K562 treated with DMSO at 1 percent for 4 hours (cell line): ENCODE results near the gene STK32C. TPM values are rescaled to one million over a fixed set of nuclear protein-coding genes. Genes with fewer than 3 reads are reported as not detected.

Experiments
- total RNA-seq: library from RNA; unstranded; fragments of 300-600 nt; gene quantifications from 2 replicates; pipeline ENCODE4 v1.2.3, GENCODE V29; 2022; ENCODE audit not compliant: insufficient read depth

STK32C gene
- 18.3 and 27.4 TPM in 2 replicates for total RNA-seq

GRCh38 chr10:132307823-132308586 lies at the start of gene STK32C:
TSS of gene STK32C (minus strand) at chr10:132307950. CDS start at chr10:132307833, 117 bp downstream.

DNA sequence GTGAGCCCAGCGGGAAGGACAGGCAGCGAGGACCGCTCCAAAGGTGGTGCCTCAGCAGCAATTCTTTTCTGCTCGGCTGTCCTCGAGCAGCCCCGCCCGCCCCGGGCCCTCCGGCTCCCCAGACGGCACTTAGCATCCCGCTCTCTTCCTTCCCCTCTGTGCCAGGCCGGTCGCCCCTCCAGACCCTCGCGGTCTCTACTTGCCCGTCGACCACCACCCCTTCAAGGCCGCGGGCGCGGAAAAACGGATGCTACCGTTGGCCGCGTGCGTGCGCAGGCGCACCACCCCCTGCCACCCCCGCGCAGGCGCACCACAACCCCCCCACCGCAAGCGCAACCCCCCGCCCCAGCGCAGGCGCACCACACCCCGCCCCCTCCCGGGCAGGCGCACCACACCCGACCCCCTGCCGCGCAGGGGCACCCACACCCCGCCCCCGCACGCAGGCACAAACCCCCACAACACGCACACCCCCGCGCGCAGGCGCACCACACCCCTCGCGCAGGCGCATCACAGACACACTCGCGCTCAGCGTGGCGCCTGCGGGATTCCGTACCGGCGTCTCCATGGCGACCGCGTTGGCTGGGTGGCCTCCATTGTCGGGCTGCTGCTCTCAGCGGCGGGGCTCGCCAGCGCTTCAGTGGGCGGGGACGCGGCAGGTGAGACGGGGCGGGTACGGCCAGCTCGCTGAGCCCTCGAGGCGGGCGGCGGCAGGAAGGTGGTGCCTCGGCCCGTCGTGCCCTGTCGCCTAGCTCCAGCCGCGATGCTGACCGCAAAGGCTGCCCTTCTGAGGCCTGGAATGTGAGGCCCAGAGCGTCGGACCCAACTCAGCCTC lies 24.1 kb upstream of the STK32C start, which contains the start of gene LRRC27:
LRRC27 (plus strand) TSS at position 593 of the 832 bp plus-strand sequence. CDS start 1,332 bp downstream, outside the sequence.

DNA sequence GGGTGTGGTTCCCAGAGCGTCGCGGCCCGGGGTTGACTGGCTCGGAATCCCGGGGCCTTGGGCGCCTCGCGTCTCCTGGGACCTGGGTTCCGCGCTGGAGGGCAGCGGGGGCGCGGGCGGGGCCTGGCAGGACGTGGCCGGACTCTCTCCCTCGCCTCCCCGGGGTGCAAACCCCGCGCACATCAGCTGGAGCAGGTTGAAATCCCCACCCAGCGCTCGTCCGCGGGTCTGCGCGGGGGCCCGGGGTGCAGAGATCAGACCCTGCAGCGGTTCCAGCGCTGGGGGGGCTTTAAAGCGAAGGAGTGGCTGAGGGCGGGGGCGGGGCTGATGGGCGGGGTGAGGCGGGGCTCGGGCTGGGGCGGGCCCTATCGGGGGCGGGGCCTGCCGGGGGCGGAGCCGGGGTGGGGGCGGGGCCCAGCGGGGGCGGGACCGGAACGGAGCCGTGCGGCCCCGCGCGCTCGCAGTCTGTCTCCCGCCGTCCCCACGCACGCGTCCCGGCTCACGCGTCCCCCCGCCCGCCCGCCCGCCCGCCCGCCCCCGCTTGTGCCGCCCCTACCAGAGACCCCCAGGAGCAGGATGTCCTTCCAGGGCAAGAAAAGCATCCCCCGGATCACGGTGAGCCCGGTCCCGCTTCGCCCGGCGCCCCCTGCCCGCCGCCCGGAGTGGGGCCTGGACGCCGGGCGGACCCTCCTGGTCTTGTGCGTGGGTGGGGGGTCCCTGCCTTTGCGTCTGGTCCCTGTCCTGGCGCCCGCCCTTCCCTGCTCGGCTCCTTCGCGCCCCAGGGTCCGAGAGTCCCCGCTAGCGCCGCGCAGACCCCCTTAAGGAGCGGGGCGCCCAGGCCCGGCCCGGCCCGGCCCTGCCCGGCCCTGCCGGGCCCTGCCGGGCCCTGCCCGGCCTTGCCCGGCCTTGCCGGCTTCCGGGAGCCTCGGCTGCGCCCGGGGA lies 121.0 kb downstream of the STK32C start, which contains the start of gene DPYSL4:
DPYSL4 (plus strand) TSS at position 461 of the 942 bp plus-strand sequence; CDS start at position 577, 116 bp downstream.

Other genes with a start within 250 kb of the STK32C start
- 0.36 and 0.50 TPM in 2 replicates for gene JAKMIP3, start 242.0 kb downstream of the STK32C start, total RNA-seq
- 0.44 TPM in 1 of 2 replicates, not detected in the other for gene DPYSL4, start 121.0 kb downstream of the STK32C start, total RNA-seq
- gene LRRC27, start 24.2 kb upstream of the STK32C start, total RNA-seq: 1.2 TPM in 1 of 2 replicates, not detected in the other
- gene PWWP2B, start 89.2 kb upstream of the STK32C start, total RNA-seq: 5.5 and 6.9 TPM in 2 replicates
- 9.9 and 15.0 TPM in 2 replicates for gene INPP5A, start 229.8 kb upstream of the STK32C start, total RNA-seq